NB4 (cell line): ENCODE results near the gene P2RY1.

Experiments
- CTCF ChIP-seq: IDR thresholded peaks from one replicate; pipeline ENCODE4 v1.5.1; 2012; ENCODE audit warnings: low read depth, low read length
- MYC ChIP-seq: IDR thresholded peaks from 2 replicates; pipeline ENCODE4 v1.6.1; 2011; ENCODE audit warnings: low read depth, low read length
- POLR2A ChIP-seq: IDR thresholded peaks from 2 replicates; pipeline ENCODE4 v1.6.1; 2011; ENCODE audit warnings: mild to moderate bottlenecking; ENCODE audit not compliant: insufficient read length; ENCODE audit errors: extremely low read depth
- TF ChIP-seq, protein P1 (sequence below): IDR thresholded peaks from 2 replicates; pipeline ENCODE4 v1.6.1; 2011; ENCODE audit warnings: low read depth, low read length

- TF ChIP-seq CTCF (no peak), MYC (no peak), POLR2A (no peak)
- TF ChIP-seq, protein P1, sequence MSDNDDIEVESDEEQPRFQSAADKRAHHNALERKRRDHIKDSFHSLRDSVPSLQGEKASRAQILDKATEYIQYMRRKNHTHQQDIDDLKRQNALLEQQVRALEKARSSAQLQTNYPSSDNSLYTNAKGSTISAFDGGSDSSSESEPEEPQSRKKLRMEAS: no peak
Measured at GRCh38 chr3:152834191-152834775, 648 bp upstream of the P2RY1 start.
